ENCODE measurements around the gene JPH2. TPM values are rescaled to one million over a fixed set of nuclear protein-coding genes. Genes with fewer than 3 reads are reported as not detected.
"Not testable (repeated sequence)": the region's sequence is repeated elsewhere in the genome, so short reads cannot be mapped to it uniquely, and the experiment has no call there.

Gene JPH2
- total and polyA plus RNA-seq, 2 experiments from 2014 or later: 0.16 to 1.1 TPM

DNA sequence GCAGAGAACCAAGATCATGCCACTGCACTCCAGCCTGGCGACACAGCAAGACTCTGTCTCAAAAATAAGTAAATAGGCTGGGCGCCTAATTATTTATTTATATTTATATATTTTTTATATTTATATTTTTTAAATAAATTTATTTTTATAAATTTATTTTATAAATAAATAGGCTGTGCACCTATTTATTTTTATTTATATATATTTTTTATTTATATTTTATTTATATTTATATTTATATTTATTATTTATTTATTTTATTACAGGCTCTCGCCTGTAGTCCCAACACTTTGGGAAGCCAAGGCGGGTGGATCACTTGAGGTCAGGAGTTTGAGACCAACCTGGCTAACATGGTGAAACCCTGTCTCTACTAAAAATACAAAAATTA, 45.5 kb upstream of the JPH2 start:
- DNase-seq (ENCODE audit: low spot score); H2AFZ ChIP-seq; H3K27ac Mint-ChIP-seq; H3K9me3 Mint-ChIP-seq; H3K27me3 ChIP-seq (ENCODE audit: insufficient read depth); H3K27me3 Mint-ChIP-seq (ENCODE audit: insufficient read depth, low read depth, poor library complexity); H3K36me3 ChIP-seq (ENCODE audit: insufficient read depth); H3K4me3 Mint-ChIP-seq; H4K20me1 ChIP-seq (replicated peaks; ENCODE audit: insufficient read depth); H3K36me3 Mint-ChIP-seq (ENCODE audit: low read depth); ATAC-seq; H3K27ac ChIP-seq (ENCODE audit: low read depth); H3F3A ChIP-seq (replicated peaks; ENCODE audit: low read depth); H3K9me2 ChIP-seq (ENCODE audit: insufficient read depth); H3K4me2 ChIP-seq; H3K4me3 ChIP-seq; H3K79me2 ChIP-seq (replicated peaks; ENCODE audit: insufficient read depth): not testable (repeated sequence)
- peaks cover 22% of the 10 kb centered on the region for H3K4me1 Mint-ChIP-seq
- peaks cover 10% of the 10 kb centered on the region for H3K4me1 ChIP-seq (ENCODE audit: insufficient read depth)

DNA sequence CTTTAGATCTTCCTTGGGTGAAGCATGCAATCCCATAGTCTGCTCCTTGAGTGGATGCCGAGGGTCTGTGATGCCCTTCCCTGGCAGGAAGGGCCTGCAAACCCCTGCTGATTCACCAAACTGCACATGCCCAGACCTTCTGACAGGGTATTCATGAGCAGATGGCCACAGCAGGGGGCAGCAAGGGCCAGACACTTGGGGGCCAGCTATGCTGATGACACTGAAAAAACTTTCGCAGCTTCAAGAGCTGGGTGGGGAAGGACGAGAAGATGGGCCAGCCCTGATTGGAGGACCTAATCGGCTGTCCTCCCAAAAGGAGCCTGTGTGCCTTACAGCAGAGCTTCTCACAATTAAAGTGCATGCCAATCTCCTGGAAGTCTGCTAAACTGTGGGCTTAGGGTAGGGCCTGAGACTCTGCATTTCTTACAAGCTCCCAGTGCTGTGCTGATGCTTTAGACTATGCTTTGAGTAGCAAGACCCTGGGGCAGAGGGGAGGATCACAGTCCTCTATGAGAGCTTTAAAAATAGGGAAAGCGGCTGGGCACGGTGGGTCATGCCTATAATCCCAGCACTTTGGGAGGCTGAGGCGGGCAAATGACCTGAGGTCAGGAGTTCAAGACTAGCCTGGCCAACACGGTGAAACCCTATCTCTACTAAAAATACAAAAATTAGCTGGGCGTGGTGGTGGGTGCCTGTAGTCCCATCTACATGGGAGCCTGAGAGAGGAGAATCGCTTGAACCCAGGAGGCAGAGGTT, 44.9 kb upstream of the JPH2 start:
- H3K4me2 ChIP-seq: peak overlapping the region; percentile 59; the same call in 1 of the 2 replicates
- Mint-ChIP-seq H3K27ac (peak overlapping the region; percentile 86), H3K4me1 (peaks cover 22% of the 10 kb centered on the region), H3K4me3 (no peak overlapping the region), H3K9me3 (no peaks in the 10 kb centered on the region), H3K36me3 (ENCODE audit: low read depth) (no peaks in the 10 kb centered on the region), H3K27me3 (ENCODE audit: insufficient read depth, low read depth, poor library complexity) (peaks cover 5% of the 10 kb centered on the region)
- H3K4me1 ChIP-seq (ENCODE audit: insufficient read depth): peaks cover 10% of the 10 kb centered on the region
- H2AFZ ChIP-seq: peak overlapping the region; percentile 83
- H3K27ac ChIP-seq (ENCODE audit: low read depth): no peak overlapping the region
- no peaks in the 10 kb centered on the region for H4K20me1 ChIP-seq (replicated peaks; ENCODE audit: insufficient read depth)
- ATAC-seq (peak; percentile 65), DNase-seq (ENCODE audit: low spot score) (peak; percentile 54)
- no peaks in the 10 kb centered on the region for H3K79me2 ChIP-seq (replicated peaks; ENCODE audit: insufficient read depth)
- no peaks in the 10 kb centered on the region; the same call in 1 of the 2 replicates for H3K9me2 ChIP-seq (ENCODE audit: insufficient read depth)
- H3F3A ChIP-seq (replicated peaks; ENCODE audit: low read depth): no peaks in the 10 kb centered on the region
- H3K4me3 ChIP-seq: no peak overlapping the region
- no peaks in the 10 kb centered on the region for H3K36me3 ChIP-seq (ENCODE audit: insufficient read depth)
- TF ChIP-seq, protein P1, sequence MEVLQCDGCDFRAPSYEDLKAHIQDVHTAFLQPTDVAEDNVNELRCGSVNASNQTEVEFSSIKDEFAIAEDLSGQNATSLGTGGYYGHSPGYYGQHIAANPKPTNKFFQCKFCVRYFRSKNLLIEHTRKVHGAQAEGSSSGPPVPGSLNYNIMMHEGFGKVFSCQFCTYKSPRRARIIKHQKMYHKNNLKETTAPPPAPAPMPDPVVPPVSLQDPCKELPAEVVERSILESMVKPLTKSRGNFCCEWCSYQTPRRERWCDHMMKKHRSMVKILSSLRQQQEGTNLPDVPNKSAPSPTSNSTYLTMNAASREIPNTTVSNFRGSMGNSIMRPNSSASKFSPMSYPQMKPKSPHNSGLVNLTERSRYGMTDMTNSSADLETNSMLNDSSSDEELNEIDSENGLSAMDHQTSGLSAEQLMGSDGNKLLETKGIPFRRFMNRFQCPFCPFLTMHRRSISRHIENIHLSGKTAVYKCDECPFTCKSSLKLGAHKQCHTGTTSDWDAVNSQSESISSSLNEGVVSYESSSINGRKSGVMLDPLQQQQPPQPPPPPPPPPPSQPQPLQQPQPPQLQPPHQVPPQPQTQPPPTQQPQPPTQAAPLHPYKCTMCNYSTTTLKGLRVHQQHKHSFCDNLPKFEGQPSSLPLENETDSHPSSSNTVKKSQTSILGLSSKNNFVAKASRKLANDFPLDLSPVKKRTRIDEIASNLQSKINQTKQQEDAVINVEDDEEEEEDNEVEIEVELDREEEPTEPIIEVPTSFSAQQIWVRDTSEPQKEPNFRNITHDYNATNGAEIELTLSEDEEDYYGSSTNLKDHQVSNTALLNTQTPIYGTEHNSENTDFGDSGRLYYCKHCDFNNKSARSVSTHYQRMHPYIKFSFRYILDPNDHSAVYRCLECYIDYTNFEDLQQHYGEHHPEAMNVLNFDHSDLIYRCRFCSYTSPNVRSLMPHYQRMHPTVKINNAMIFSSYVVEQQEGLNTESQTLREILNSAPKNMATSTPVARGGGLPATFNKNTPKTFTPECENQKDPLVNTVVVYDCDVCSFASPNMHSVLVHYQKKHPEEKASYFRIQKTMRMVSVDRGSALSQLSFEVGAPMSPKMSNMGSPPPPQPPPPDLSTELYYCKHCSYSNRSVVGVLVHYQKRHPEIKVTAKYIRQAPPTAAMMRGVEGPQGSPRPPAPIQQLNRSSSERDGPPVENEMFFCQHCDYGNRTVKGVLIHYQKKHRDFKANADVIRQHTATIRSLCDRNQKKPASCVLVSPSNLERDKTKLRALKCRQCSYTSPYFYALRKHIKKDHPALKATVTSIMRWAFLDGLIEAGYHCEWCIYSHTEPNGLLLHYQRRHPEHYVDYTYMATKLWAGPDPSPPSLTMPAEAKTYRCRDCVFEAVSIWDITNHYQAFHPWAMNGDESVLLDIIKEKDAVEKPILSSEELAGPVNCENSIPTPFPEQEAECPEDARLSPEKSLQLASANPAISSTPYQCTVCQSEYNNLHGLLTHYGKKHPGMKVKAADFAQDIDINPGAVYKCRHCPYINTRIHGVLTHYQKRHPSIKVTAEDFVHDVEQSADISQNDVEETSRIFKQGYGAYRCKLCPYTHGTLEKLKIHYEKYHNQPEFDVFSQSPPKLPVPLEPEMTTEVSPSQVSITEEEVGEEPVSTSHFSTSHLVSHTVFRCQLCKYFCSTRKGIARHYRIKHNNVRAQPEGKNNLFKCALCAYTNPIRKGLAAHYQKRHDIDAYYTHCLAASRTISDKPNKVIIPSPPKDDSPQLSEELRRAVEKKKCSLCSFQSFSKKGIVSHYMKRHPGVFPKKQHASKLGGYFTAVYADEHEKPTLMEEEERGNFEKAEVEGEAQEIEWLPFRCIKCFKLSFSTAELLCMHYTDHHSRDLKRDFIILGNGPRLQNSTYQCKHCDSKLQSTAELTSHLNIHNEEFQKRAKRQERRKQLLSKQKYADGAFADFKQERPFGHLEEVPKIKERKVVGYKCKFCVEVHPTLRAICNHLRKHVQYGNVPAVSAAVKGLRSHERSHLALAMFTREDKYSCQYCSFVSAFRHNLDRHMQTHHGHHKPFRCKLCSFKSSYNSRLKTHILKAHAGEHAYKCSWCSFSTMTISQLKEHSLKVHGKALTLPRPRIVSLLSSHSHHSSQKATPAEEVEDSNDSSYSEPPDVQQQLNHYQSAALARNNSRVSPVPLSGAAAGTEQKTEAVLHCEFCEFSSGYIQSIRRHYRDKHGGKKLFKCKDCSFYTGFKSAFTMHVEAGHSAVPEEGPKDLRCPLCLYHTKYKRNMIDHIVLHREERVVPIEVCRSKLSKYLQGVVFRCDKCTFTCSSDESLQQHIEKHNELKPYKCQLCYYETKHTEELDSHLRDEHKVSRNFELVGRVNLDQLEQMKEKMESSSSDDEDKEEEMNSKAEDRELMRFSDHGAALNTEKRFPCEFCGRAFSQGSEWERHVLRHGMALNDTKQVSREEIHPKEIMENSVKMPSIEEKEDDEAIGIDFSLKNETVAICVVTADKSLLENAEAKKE (CRISPR knock-in tag; IDR thresholded peaks at IDR 0.05): peak; percentile 75
- no peak for TF ChIP-seq EZH2 (IDR thresholded peaks at IDR 0.05; ENCODE audit: low read depth, unreplicated experiment)
- no peaks in the 10 kb centered on the region for H3K27me3 ChIP-seq (ENCODE audit: insufficient read depth)

All from GM23338 (cell line).